Esophagus muscularis mucosa (tissue), 4 donors: Measurements from ENCODE around the gene KRTAP5-8. TPM values are rescaled to one million over a fixed set of nuclear protein-coding genes. Genes with fewer than 3 reads are reported as not detected.

Experiments
- DNase-seq: peaks from one replicate; pipeline ENCODE4 v3.0.0-alpha.2; 2017; ENCODE audit errors: extremely low spot score
- H3K27ac ChIP-seq, 4 donors: fragments of 200-600 bp; sonication (generic); replicated peaks in 1 of 4; 1 replicate in 3 of 4; 2 replicates in 1 of 4; pipeline ENCODE4 v1.5.1; 2016 to 2019; ENCODE audit warnings: mild to moderate bottlenecking in 1 of 4
- H3K27me3 ChIP-seq, 4 donors: fragments of 200-600 bp; sonication (generic); one replicate each; pipeline versions ENCODE4 v1.5.1 to v1.6.0; 2016 to 2019
- H3K36me3 ChIP-seq, 4 donors: fragments of 200-600 bp; sonication (generic); one replicate each; pipeline ENCODE4 v1.5.1; 2016 to 2019
- H3K4me1 ChIP-seq, 4 donors: fragments of 200-600 bp; sonication (generic); one replicate each; pipeline ENCODE4 v1.5.1; 2016 to 2019
- H3K4me3 ChIP-seq, 4 donors: fragments of 200-600 bp; sonication (generic); 1 replicate in 2 of 4; 2 replicates in 2 of 4; pipeline ENCODE4 v1.5.1; 2016 to 2019; ENCODE audit warnings: mild to moderate bottlenecking in 4 of 4, moderate library complexity in 1 of 4
- H3K9me3 ChIP-seq, 4 donors: fragments of 200-600 bp; sonication (generic); 1 replicate in 3 of 4; 2 replicates in 1 of 4; pipeline ENCODE4 v1.5.1; 2016 to 2019
- EP300 ChIP-seq: sonication (generic); formaldehyde crosslinking; IDR thresholded peaks from one replicate; pipeline ENCODE4 v1.6.1; 2017; ENCODE audit warnings: antibody characterized with exemption
- POLR2A ChIP-seq: fragments of 450-650 bp; IDR thresholded peaks from one replicate; pipeline ENCODE4 v1.6.1; 2017; ENCODE audit warnings: antibody characterized with exemption, moderate library complexity, mild to moderate bottlenecking, low read depth
- POLR2AphosphoS5 ChIP-seq, 2 donors: sonication (generic); formaldehyde crosslinking; IDR thresholded peaks; one replicate each; pipeline ENCODE4 v1.6.1; 2017; ENCODE audit warnings: antibody characterized with exemption in 2 of 2
- WGBS: methylation state at CpG from one replicate; pipeline ENCODE4 v1.1.5; 2018; 5-methylcytosine and 5-hydroxymethylcytosine counted together
- intact Hi-C: fragments of 100-400 bp; cut with DNase I; formaldehyde crosslinking; loops from one replicate; pipeline ENCODE4 v1.15.1; 2023
- total RNA-seq, 4 donors: library from RNA; depleted of rRNA; stranded (reverse); fragments of >200 nt; gene quantifications; one replicate each; pipeline versions ENCODE4 v1.1.0 to v1.2.1, GENCODE V29; 2016
- TF ChIP-seq, protein P1 (sequence below), 3 experiments: fragments of 200-600 bp in 2 of 3; fragments of 450-650 bp in 1 of 3; sonication (generic) in 2 of 3; IDR thresholded peaks; one replicate each; pipeline ENCODE4 v1.5.1; 2017 to 2019; ENCODE audit warnings: antibody characterized with exemption in 3 of 3, mild to moderate bottlenecking in 2 of 3, moderate library complexity in 1 of 3

KRTAP5-8 gene
- total RNA-seq, 4 donors from 2014 or later = not detected

DNA sequence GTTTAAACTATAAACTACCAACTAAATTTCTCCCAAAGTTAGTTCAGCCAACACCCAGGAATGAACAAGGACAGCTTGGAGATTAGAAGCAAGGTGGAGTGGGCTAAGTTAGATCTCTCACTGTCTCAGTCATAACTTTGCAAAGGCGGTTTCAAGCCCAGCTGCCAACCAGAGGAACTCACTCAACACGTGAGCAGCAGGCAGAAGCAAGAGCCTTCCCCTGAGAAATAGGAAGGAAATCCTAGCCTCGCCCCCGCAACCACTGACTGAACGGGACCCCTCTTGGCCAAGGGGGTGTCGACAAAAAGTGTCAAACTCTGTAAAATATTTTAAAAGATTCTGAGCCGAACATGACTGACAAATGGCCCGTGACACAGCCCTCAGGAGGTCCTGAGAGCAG lies 6.0 kb downstream of the KRTAP5-8 start:
- H3K4me1 ChIP-seq = no peaks in the 10 kb centered on the region
- H3K9me3 ChIP-seq = no peaks in the 10 kb centered on the region
- no peak overlapping the region for H3K4me3 ChIP-seq
- intact Hi-C loops = no loop called here
- H3K27ac ChIP-seq = no peak overlapping the region
- DNase-seq = no peak
- H3K27me3 ChIP-seq = peaks cover 0 to 42% (median 0%) of the 10 kb centered on the region in 4 donors
- TF ChIP-seq, protein P1, sequence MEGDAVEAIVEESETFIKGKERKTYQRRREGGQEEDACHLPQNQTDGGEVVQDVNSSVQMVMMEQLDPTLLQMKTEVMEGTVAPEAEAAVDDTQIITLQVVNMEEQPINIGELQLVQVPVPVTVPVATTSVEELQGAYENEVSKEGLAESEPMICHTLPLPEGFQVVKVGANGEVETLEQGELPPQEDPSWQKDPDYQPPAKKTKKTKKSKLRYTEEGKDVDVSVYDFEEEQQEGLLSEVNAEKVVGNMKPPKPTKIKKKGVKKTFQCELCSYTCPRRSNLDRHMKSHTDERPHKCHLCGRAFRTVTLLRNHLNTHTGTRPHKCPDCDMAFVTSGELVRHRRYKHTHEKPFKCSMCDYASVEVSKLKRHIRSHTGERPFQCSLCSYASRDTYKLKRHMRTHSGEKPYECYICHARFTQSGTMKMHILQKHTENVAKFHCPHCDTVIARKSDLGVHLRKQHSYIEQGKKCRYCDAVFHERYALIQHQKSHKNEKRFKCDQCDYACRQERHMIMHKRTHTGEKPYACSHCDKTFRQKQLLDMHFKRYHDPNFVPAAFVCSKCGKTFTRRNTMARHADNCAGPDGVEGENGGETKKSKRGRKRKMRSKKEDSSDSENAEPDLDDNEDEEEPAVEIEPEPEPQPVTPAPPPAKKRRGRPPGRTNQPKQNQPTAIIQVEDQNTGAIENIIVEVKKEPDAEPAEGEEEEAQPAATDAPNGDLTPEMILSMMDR (IDR thresholded peaks at IDR 0.05) = no peak
- TF ChIP-seq POLR2AphosphoS5 (IDR thresholded peaks at IDR 0.05) (no peak), EP300 (no peak), POLR2A (no peak)
- no peaks in the 10 kb centered on the region for H3K36me3 ChIP-seq
- 76% methylated on average over 7 of the region's 8 CpGs for WGBS

DNA sequence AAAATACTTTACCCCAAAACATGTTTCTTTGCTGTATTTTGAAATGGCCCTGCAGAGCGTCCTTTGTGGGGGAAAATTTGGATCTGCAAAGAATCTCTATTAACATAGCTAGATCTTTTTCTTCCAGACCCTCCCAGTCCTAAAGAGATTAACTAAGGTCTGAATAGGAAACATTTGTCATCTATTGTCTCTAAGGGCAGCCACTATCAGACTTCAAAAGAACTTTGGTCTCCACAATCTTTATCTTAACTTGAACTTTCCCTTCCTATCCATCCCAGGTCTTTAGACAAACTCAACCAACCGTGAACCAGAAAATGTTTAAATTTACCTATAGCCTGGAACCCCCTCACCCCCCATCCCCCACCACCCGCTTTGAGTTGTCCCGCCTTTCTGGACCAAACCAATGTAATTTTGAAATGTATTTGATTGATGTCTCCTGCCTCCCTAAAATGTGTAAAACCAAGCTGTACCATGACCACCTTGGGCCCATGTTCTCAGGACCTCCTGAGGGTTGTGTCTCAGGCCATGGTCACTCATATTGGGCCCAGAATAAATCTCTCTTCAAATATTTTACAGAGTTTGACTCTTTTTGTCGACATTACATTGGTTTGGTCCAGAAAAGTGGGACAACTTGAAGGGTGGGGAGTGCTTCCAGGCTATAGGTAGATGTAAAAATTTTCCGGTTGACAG lies 6.8 kb downstream of the KRTAP5-8 start:
- Histone ChIP-seq H3K4me1 (no peaks in the 10 kb centered on the region), H3K27ac (no peak overlapping the region), H3K27me3 (peaks cover 0 to 46% (median 0%) of the 10 kb centered on the region in 4 donors), H3K9me3 (no peaks in the 10 kb centered on the region), H3K4me3 (no peak overlapping the region), H3K36me3 (no peaks in the 10 kb centered on the region)
- TF ChIP-seq EP300 (no peak), POLR2AphosphoS5 (IDR thresholded peaks at IDR 0.05) (no peak), POLR2A (no peak)
- TF ChIP-seq, protein P1 (IDR thresholded peaks at IDR 0.05) = no peak
- no peak for DNase-seq
- 91% methylated on average over 6 of the region's 6 CpGs for WGBS
- intact Hi-C loops = no loop called here

DNA sequence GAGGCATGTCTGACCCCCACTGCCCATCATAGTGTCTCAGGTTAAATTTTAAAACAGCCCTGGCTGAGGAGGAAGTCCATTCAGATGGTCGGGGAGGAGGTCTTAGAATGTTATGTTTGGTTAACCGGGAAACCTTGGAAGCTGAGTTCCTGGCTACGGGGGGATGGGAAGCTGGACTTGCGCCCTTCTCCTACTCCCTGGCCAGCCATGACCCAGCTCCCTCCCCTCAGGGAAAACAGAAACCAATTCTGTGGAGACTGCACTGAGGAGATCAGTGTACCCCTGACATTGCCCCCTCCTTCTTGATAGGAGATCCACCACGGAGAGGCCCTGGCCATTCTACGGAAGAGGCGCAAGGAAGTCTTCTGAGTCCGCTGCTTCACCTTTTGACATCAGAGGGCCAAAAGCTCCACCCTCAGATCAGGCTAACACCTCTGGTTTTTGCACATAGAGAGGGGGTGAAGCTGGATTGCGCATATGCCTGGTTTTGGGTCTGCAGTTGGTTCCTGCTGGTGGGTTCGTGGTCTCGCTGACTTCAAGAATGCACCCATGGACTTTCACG lies 7.7 kb downstream of the KRTAP5-8 start:
- no peak overlapping the region for H3K4me3 ChIP-seq
- H3K27me3 ChIP-seq = peaks cover 0 to 46% (median 0%) of the 10 kb centered on the region in 4 donors
- H3K36me3 ChIP-seq = no peaks in the 10 kb centered on the region
- WGBS = 90% methylated on average over 6 of the region's 12 CpGs
- intact Hi-C loops = no loop called here
- H3K4me1 ChIP-seq = no peaks in the 10 kb centered on the region
- TF ChIP-seq, protein P1 (IDR thresholded peaks at IDR 0.05) = no peak
- no peak for TF ChIP-seq POLR2AphosphoS5 (IDR thresholded peaks at IDR 0.05)
- TF ChIP-seq EP300 = no peak
- no peak for DNase-seq
- H3K27ac ChIP-seq = no peak overlapping the region
- H3K9me3 ChIP-seq = no peaks in the 10 kb centered on the region

DNA sequence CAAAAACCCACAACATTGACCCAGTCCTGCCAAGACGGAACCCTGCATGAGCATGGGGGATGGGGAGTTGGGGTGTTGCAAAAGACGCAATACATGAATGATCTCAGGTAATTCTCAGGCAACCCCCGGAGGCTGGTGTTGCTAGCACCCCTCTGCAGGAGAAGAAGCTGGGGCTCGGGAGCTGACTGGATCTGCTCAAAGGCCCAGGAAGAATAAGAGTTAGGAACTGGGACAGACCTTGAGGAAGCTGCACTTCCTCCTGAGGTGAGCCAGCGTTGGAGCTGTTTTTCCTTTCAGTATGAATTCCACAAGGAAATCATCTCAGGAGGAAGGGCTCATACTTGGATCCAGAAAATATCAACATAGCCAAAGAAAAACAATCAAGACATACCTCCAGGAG lies 10.3 kb downstream of the KRTAP5-8 start, which contains the start of gene KRTAP5-9:
KRTAP5-9 (plus strand) TSS at position 301 of the 400 bp plus-strand sequence. CDS start 238 bp downstream, outside the sequence.
- Histone ChIP-seq H3K27me3 (peaks cover 0 to 41% (median 0%) of the 10 kb centered on the region in 4 donors), H3K27ac (no peak within 1 kb of the TSS), H3K36me3 (no peaks in the 10 kb centered on the region), H3K4me1 (no peaks in the 10 kb centered on the region), H3K4me3 (no peak within 1 kb of the TSS), H3K9me3 (no peaks in the 10 kb centered on the region)
- no peak for DNase-seq
- WGBS = 73% methylated on average over 5 of the region's 5 CpGs
- intact Hi-C loops = no loop called here
- TF ChIP-seq POLR2A (no peak), POLR2AphosphoS5 (IDR thresholded peaks at IDR 0.05) (no peak), EP300 (no peak)
- TF ChIP-seq, protein P1 (IDR thresholded peaks at IDR 0.05) = no peak
